Liver (tissue), 9 donors: ENCODE measurements around the gene CD300LB. TPM values are rescaled to one million over a fixed set of nuclear protein-coding genes. Genes with fewer than 3 reads are reported as not detected.

ENCODE experiments used
- DNase-seq: peaks from one replicate; pipeline ENCODE4 v3.0.0-alpha.2; 2017; ENCODE audit warnings: low spot score
- H3K27ac ChIP-seq, 2 donors: one replicate each; pipeline ENCODE4 v1.7.0; 2013; ENCODE audit warnings: inconsistent platforms in 2 of 2, low read length in 2 of 2, control low read depth in 1 of 2, low read depth in 1 of 2, mild to moderate bottlenecking in 1 of 2
- H3K27me3 ChIP-seq, 4 donors: one replicate each; pipeline versions ENCODE4 v1.6.1 to v1.7.0; 2013; ENCODE audit warnings: low read length in 3 of 4, inconsistent platforms in 1 of 4, mild to moderate bottlenecking in 1 of 4, moderate library complexity in 1 of 4; ENCODE audit not compliant: control insufficient read depth in 4 of 4, insufficient read depth in 4 of 4
- H3K36me3 ChIP-seq, 4 donors: one replicate each; pipeline versions ENCODE4 v1.6.1 to v1.7.0; 2013; ENCODE audit warnings: low read length in 3 of 4, mild to moderate bottlenecking in 3 of 4, low read depth in 1 of 4, moderate library complexity in 1 of 4; ENCODE audit not compliant: control insufficient read depth in 4 of 4, insufficient read depth in 3 of 4
- H3K4me1 ChIP-seq, 4 donors: one replicate each; pipeline versions ENCODE4 v1.6.1 to v1.7.0; 2013; ENCODE audit warnings: low read length in 3 of 4, mild to moderate bottlenecking in 3 of 4, moderate library complexity in 1 of 4; ENCODE audit not compliant: control insufficient read depth in 4 of 4, insufficient read depth in 4 of 4
- H3K4me3 ChIP-seq, 3 donors: one replicate each; pipeline versions ENCODE4 v1.6.1 to v1.7.0; 2013; ENCODE audit warnings: low read length in 3 of 3, control low read depth in 1 of 3, low read depth in 1 of 3, mild to moderate bottlenecking in 1 of 3
- H3K9ac ChIP-seq, 2 donors: one replicate each; pipeline ENCODE4 v1.7.0; 2013; ENCODE audit warnings: low read length in 2 of 2, mild to moderate bottlenecking in 2 of 2, moderate library complexity in 2 of 2, control low read depth in 1 of 2, low read depth in 1 of 2
- H3K9me3 ChIP-seq, 4 donors: one replicate each; pipeline versions ENCODE4 v1.6.1 to v1.7.0; 2013; ENCODE audit warnings: low read length in 3 of 4; ENCODE audit not compliant: control insufficient read depth in 4 of 4
- ATF3 ChIP-seq: IDR thresholded peaks from 2 replicates; pipeline ENCODE4 v1.6.1; 2016; ENCODE audit warnings: antibody characterized with exemption
- EGR1 ChIP-seq, 2 donors: IDR thresholded peaks; 2 replicates each; pipeline ENCODE4 v1.6.1; 2016 to 2018; ENCODE audit warnings: antibody characterized with exemption in 2 of 2, low read depth in 2 of 2
- FOXA1 ChIP-seq: IDR thresholded peaks from 2 replicates; pipeline ENCODE4 v1.6.1; 2016; ENCODE audit warnings: antibody characterized with exemption
- FOXA2 ChIP-seq: IDR thresholded peaks from 2 replicates; pipeline ENCODE4 v1.6.1; 2016; ENCODE audit warnings: antibody characterized with exemption
- HNF4A ChIP-seq, 2 donors: conservative IDR thresholded peaks; 2 replicates each; pipeline ENCODE4 v1.6.1; 2016; ENCODE audit warnings: antibody characterized with exemption in 2 of 2, mild to moderate bottlenecking in 2 of 2
- HNF4G ChIP-seq: IDR thresholded peaks from 2 replicates; pipeline ENCODE4 v1.6.1; 2016; ENCODE audit warnings: antibody characterized with exemption
- RAD21 ChIP-seq, 2 donors: IDR thresholded peaks; 2 replicates each; pipeline ENCODE4 v1.6.1; 2016; ENCODE audit warnings: antibody characterized with exemption in 2 of 2, mild to moderate bottlenecking in 2 of 2
- RXRA ChIP-seq, 2 donors: IDR thresholded peaks; 2 replicates each; pipeline ENCODE4 v1.6.1; 2017 to 2018; ENCODE audit warnings: antibody characterized with exemption in 2 of 2, mild to moderate bottlenecking in 1 of 2
- SP1 ChIP-seq: IDR thresholded peaks from 2 replicates; pipeline ENCODE4 v1.6.1; 2018; ENCODE audit warnings: antibody characterized with exemption, mild to moderate bottlenecking
- ZBTB33 ChIP-seq: IDR thresholded peaks from 2 replicates; pipeline ENCODE4 v1.6.1; 2016; ENCODE audit warnings: antibody characterized with exemption
- WGBS: extraction: QIAGEN DNeasy Blood & Tissue Kit; methylation state at CpG from one replicate; pipeline ENCODE4 v1.1.7; 2013; 5-methylcytosine and 5-hydroxymethylcytosine counted together
- polyA plus RNA-seq, 2 donors: library from polyadenylated mRNA; stranded (reverse) in 1 of 2; unstranded in 1 of 2; fragments of 200-250 nt in 1 of 2; fragments of >200 nt in 1 of 2; fragmentation: Nextera tagmentation in 1 of 2; extraction: Ambion mirVana in 1 of 2; gene quantifications; one replicate each; pipeline versions ENCODE4 v1.2.1 to v1.2.3, GENCODE V29; 2013 to 2015
- total RNA-seq, 2 donors: library from RNA; depleted of rRNA; stranded (reverse); fragments of >200 nt; gene quantifications; one replicate each; pipeline ENCODE4 v1.2.3, GENCODE V29; 2014
- TF ChIP-seq, protein P1 (sequence below): fragments of 150-350 bp; IDR thresholded peaks from 2 replicates; pipeline ENCODE4 v1.5.1; 2017; ENCODE audit warnings: improper control_type of control experiment, low read depth, low read length; ENCODE audit not compliant: missing input control
- donor health status: healthy.
- donor health status: healthy.
- donor health status: healthy.
- donor health status: healthy.
- donor health status: healthy.

The CD300LB gene
- total and polyA plus RNA-seq, 4 donors = 0.08 to 0.33 (median 0.09) TPM; not detected in 1

DNA sequence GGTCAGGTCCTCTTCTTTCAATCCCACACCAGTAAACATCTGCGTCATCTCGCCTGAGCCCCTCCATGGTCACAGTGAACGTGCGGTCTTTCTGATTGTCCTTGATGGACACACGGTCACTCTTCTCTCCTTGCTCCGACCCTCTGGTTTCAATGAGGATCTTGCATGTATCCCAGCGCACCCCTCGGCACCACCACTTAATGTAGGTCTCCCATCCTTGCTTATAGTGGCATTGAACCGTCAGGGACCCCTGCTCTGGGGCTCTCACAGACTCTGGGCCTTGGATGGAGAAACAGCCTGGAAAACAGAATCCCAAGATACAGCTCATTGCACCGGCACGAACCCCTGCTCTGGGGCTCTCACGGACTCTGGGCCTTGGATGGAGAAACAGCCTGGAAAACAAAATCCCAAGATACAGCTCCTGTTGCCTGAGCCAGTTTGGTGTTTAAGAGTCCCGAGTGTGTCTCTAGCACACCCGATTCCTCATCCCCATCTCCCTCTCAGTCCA, 5.4 kb downstream of the CD300LB start:
- H3K27me3 ChIP-seq = peaks cover 0 to 3% (median 0%) of the 10 kb centered on the region in 4 donors
- H3K9ac ChIP-seq = no peak overlapping the region
- no peak overlapping the region for H3K27ac ChIP-seq
- H3K4me3 ChIP-seq = no peak overlapping the region
- H3K36me3 ChIP-seq = no peaks in the 10 kb centered on the region
- TF ChIP-seq SP1 = no peak
- no peak for TF ChIP-seq ZBTB33
- TF ChIP-seq RXRA (IDR thresholded peaks at IDR 0.05) = no peak
- no peak for TF ChIP-seq HNF4A (conservative IDR thresholded peaks at IDR 0.05)
- no peak for TF ChIP-seq RAD21 (IDR thresholded peaks at IDR 0.05)
- WGBS = 84% methylated on average over 14 of the region's 14 CpGs
- no peaks in the 10 kb centered on the region for H3K4me1 ChIP-seq
- H3K9me3 ChIP-seq = no peaks in the 10 kb centered on the region
- peak; percentile 19 for DNase-seq

DNA sequence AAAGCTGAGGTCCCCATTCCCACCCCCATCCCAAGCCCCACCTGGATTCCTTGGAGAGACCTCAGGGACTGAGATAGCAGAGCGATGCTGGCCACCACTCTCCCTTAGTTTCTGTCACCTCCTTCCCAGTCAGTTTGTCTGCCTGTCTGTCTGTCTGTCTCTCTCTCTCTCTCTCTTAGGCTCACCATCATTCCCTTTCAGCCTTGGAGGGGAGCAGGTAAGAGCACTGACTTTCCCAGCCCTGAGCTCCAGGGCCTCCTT, 5.9 kb downstream of the CD300LB start:
- DNase-seq = no peak
- Histone ChIP-seq H3K36me3 (no peaks in the 10 kb centered on the region), H3K4me3 (no peak overlapping the region), H3K4me1 (no peaks in the 10 kb centered on the region), H3K9ac (no peak overlapping the region), H3K27me3 (peaks cover 0 to 3% (median 0%) of the 10 kb centered on the region in 4 donors), H3K27ac (no peak overlapping the region), H3K9me3 (no peaks in the 10 kb centered on the region)
- no peak for TF ChIP-seq EGR1 (IDR thresholded peaks at IDR 0.05; ENCODE audit: low read depth in 2 of 2)
- no peak for TF ChIP-seq FOXA2
- no peak for TF ChIP-seq ATF3
- TF ChIP-seq RAD21 (IDR thresholded peaks at IDR 0.05) = no peak
- TF ChIP-seq RXRA (IDR thresholded peaks at IDR 0.05) = no peak
- no peak for TF ChIP-seq HNF4G
- TF ChIP-seq FOXA1 = no peak
- 82% methylated on average over 1 of the region's 1 CpG for WGBS

GRCh38 chr17:74524653-74525464, 6.4 kb downstream of the CD300LB start:
- Histone ChIP-seq H3K4me1 (no peaks in the 10 kb centered on the region), H3K9ac (no peak overlapping the region), H3K4me3 (no peak overlapping the region), H3K36me3 (no peaks in the 10 kb centered on the region), H3K27me3 (peaks cover 0 to 3% (median 0%) of the 10 kb centered on the region in 4 donors), H3K27ac (no peak overlapping the region), H3K9me3 (no peaks in the 10 kb centered on the region)
- peak; percentile 19 for DNase-seq
- 78% methylated on average over 11 of the region's 11 CpGs for WGBS
- TF ChIP-seq, protein P1, sequence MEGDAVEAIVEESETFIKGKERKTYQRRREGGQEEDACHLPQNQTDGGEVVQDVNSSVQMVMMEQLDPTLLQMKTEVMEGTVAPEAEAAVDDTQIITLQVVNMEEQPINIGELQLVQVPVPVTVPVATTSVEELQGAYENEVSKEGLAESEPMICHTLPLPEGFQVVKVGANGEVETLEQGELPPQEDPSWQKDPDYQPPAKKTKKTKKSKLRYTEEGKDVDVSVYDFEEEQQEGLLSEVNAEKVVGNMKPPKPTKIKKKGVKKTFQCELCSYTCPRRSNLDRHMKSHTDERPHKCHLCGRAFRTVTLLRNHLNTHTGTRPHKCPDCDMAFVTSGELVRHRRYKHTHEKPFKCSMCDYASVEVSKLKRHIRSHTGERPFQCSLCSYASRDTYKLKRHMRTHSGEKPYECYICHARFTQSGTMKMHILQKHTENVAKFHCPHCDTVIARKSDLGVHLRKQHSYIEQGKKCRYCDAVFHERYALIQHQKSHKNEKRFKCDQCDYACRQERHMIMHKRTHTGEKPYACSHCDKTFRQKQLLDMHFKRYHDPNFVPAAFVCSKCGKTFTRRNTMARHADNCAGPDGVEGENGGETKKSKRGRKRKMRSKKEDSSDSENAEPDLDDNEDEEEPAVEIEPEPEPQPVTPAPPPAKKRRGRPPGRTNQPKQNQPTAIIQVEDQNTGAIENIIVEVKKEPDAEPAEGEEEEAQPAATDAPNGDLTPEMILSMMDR = no peak
- TF ChIP-seq ATF3 (no peak), RXRA (IDR thresholded peaks at IDR 0.05) (no peak)
